ENCODE data around the gene ANKHD1.

GRCh38 chr5:140365282-140365681, 36.4 kb upstream of the ANKHD1 start:
- TF ChIP-seq CTCF (conservative IDR thresholded peaks at IDR 0.05; ENCODE audit: low read length) (no peak), EZH2phosphoT487 (IDR thresholded peaks at IDR 0.05; ENCODE audit: borderline replicate concordance, low read depth, low read length) (no peak)

All from OCI-LY7 (cell line).